ENCODE results near the gene PTGR2. TPM values are rescaled to one million over a fixed set of nuclear protein-coding genes. Genes with fewer than 3 reads are reported as not detected.
A peak's percentile ranks its signal among the peaks of the same experiment; 100 is the strongest.
"Not testable (repeated sequence)": the region's sequence is repeated elsewhere in the genome, so short reads cannot be mapped to it uniquely, and the experiment has no call there.

Gene PTGR2
- total and polyA plus RNA-seq, 7 donors, result 5.0 to 11.4 (median 6.6) TPM

- DNase-seq, result no peak
- intact Hi-C loops (cut with DNase I), result loop anchor here (10.0 kb wide), 1 partner anchor 185 kb away; the partner anchor contains the start of gene DNAL1
Observed at GRCh38 chr14:73829526-73830431, 21.9 kb upstream of the PTGR2 start.

GRCh38 chr14:73833034-73833433 is 18.6 kb upstream of the PTGR2 start:
- intact Hi-C loops (cut with DNase I), result no loop called here
- whole genome bisulfite sequencing, 2 donors, result 82 to 88% methylated on average over 1 of the region's 1 CpG

More at GRCh38 chr14:73829526-73830431, 21.9 kb upstream of the PTGR2 start:
- Histone ChIP-seq H3K36me3 (no peaks in the 10 kb centered on the region), H3K4me1 (peaks cover 0 to 23% (median 16%) of the 10 kb centered on the region in 4 donors), H3K27me3 (no peaks in the 10 kb centered on the region), H3K4me3 (no peak overlapping the region), H3K27ac (no peak overlapping the region), H3K9me3 (no peaks in the 10 kb centered on the region)
- WGBS, 2 donors, result 78 to 86% methylated on average over 9 of the region's 9 CpGs
- TF ChIP-seq CTCF (IDR thresholded peaks at IDR 0.05) (no peak), POLR2A (IDR thresholded peaks at IDR 0.05) (no peak), POLR2AphosphoS5 (IDR thresholded peaks at IDR 0.05) (no peak), EP300 (IDR thresholded peaks at IDR 0.05) (no peak)

GRCh38 chr14:73833530-73834260 is 17.9 kb upstream of the PTGR2 start:
- no peak for TF ChIP-seq POLR2AphosphoS5 (IDR thresholded peaks at IDR 0.05)
- peaks cover 0 to 14% (median 12%) of the 10 kb centered on the region in 4 donors for H3K4me1 ChIP-seq
- peak overlapping the region in 3 of 4 donors; percentile 20 to 56 (median 45) for H3K27ac ChIP-seq
- no peaks in the 10 kb centered on the region for H3K9me3 ChIP-seq
- H3K36me3 ChIP-seq, result no peaks in the 10 kb centered on the region
- no peak for DNase-seq
- WGBS, 2 donors, result 71 to 81% methylated on average over 9 of the region's 9 CpGs
- H3K27me3 ChIP-seq, result no peaks in the 10 kb centered on the region
- no peak overlapping the region for H3K4me3 ChIP-seq
- intact Hi-C loops (cut with DNase I), result no loop called here

More at GRCh38 chr14:73833034-73833433, 18.6 kb upstream of the PTGR2 start:
- Histone ChIP-seq H3K36me3 (no peaks in the 10 kb centered on the region), H3K27ac (peak overlapping the region in 2 of 4 donors; percentile 45 to 56), H3K4me3 (no peak overlapping the region), H3K27me3 (no peaks in the 10 kb centered on the region), H3K9me3 (no peaks in the 10 kb centered on the region), H3K4me1 (peaks cover 0 to 14% (median 12%) of the 10 kb centered on the region in 4 donors)
- TF ChIP-seq EP300 (IDR thresholded peaks at IDR 0.05) (no peak), CTCF (IDR thresholded peaks at IDR 0.05) (no peak), POLR2A (IDR thresholded peaks at IDR 0.05) (no peak), POLR2AphosphoS5 (IDR thresholded peaks at IDR 0.05) (no peak)
- DNase-seq, result no peak

- no peak for TF ChIP-seq POLR2A (IDR thresholded peaks at IDR 0.05)
- TF ChIP-seq POLR2AphosphoS5 (IDR thresholded peaks at IDR 0.05), result no peak
- no peak for TF ChIP-seq EP300 (IDR thresholded peaks at IDR 0.05)
- TF ChIP-seq CTCF (IDR thresholded peaks at IDR 0.05), result no peak
- H3K9me3 ChIP-seq, result no peaks in the 10 kb centered on the region
- peak overlapping the region in 2 of 4 donors; percentile 45 to 56 for H3K27ac ChIP-seq
- intact Hi-C loops (cut with DNase I), result no loop called here
- 92 to 95% methylated on average over 4 of the region's 4 CpGs for WGBS, 2 donors
- no peaks in the 10 kb centered on the region for H3K27me3 ChIP-seq
- H3K36me3 ChIP-seq, result no peaks in the 10 kb centered on the region
- DNase-seq, result no peak
- no peak overlapping the region for H3K4me3 ChIP-seq
- H3K4me1 ChIP-seq, result peaks cover 0 to 14% (median 12%) of the 10 kb centered on the region in 4 donors
Observed at GRCh38 chr14:73834261-73834625, 17.4 kb upstream of the PTGR2 start.

DNA sequence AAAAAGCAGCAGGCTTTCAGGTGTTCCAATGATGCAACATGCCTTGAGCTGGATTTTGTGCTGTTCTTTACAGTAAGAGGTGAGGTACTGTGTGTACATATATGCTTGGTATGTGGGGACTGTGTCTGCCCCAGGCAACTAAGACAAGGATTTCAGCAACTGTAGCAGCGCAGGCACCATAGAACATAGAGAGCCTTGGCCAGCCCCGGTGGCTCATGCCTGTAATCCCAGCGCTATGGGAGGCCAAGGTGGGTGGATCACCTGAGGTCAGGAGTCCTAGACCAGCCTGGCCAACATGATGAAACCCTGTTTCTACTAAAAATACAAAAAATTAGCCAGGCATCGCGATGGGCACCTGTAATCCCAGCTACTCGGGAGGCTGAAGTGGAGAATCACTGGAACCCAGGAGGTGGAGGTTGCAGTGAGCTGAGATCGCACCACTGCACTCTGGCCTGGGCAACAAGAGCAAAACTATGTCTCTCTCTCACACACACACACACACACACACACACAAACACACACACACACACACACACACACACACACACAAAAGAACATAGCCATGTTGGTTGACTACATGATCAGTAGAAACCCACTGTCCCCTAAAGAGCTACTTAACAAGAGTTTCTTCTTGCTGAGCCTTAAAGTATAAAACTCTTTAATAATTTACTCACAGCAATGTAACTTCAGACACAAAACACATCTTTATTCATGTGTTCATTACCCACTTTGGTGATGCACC is 13.2 kb upstream of the PTGR2 start:
- H3K36me3 ChIP-seq; H3K27me3 ChIP-seq; DNase-seq; H3K9me3 ChIP-seq; H3K27ac ChIP-seq; intact Hi-C loops (cut with DNase I); H3K4me3 ChIP-seq: not testable (repeated sequence)
- peaks cover 0 to 13% (median 6%) of the 10 kb centered on the region in 4 donors for H3K4me1 ChIP-seq
- 95 to 96% methylated on average over 7 of the region's 7 CpGs for WGBS, 2 donors
